Measurements from ENCODE around the gene PATE3.

The PATE3 gene

DNA sequence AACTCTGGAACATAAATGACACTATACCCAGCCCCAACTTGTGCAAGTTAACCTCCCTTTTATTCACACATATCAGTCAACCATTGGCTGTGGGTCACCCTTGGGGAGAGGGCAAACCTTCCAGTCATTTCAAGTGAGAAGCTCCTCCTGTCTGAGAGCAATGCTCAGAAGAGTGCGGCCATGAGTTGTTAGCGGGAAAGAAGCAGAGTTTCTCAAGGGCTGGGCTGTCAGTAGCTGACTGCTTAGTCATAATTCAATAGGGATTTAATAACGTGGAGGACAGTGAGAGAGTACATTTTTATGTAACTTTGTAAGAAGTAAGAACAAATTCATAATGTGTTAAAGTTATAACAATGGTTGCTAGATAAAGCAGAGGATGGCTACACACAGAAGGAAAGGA lies 14.4 kb upstream of the PATE3 start:
- Mint-ChIP-seq H3K27me3 (ENCODE audit: low read depth, poor library complexity) (no peaks in the 10 kb centered on the region), H3K4me1 (peaks cover 5% of the 10 kb centered on the region), H3K27ac (no peak overlapping the region), H3K36me3 (ENCODE audit: low read depth) (no peaks in the 10 kb centered on the region), H3K4me3 (no peak overlapping the region), H3K9me3 (no peaks in the 10 kb centered on the region)
- DNase-seq = no peak
- no peak for TF ChIP-seq CTCF (IDR thresholded peaks at IDR 0.05)

GRCh38 chr11:125777309-125777708 lies 10.6 kb upstream of the PATE3 start:
- no peaks in the 10 kb centered on the region for H3K4me1 Mint-ChIP-seq
- H3K4me3 Mint-ChIP-seq = no peak overlapping the region
- no peak for TF ChIP-seq CTCF (IDR thresholded peaks at IDR 0.05)
- H3K36me3 Mint-ChIP-seq (ENCODE audit: low read depth) = no peaks in the 10 kb centered on the region
- H3K27me3 Mint-ChIP-seq (ENCODE audit: low read depth, poor library complexity) = peaks cover 3% of the 10 kb centered on the region
- H3K9me3 Mint-ChIP-seq = peaks cover 10% of the 10 kb centered on the region
- DNase-seq = no peak
- H3K27ac Mint-ChIP-seq = no peak overlapping the region

GRCh38 chr11:125778728-125779127 lies 9.2 kb upstream of the PATE3 start, which contains the start of gene PATE2:
Gene PATE2, minus strand, starts transcription at chr11:125778828. Its CDS starts 55 bp downstream, at chr11:125778773.
- TF ChIP-seq CTCF (IDR thresholded peaks at IDR 0.05) = no peak
- no peaks in the 10 kb centered on the region for H3K36me3 Mint-ChIP-seq (ENCODE audit: low read depth)
- no peak within 1 kb of the TSS for H3K4me3 Mint-ChIP-seq
- peaks cover 19% of the 10 kb centered on the region for H3K9me3 Mint-ChIP-seq
- H3K27me3 Mint-ChIP-seq (ENCODE audit: low read depth, poor library complexity) = peaks cover 10% of the 10 kb centered on the region
- no peaks in the 10 kb centered on the region for H3K4me1 Mint-ChIP-seq
- no peak within 1 kb of the TSS for H3K27ac Mint-ChIP-seq
- DNase-seq = no peak

DNA sequence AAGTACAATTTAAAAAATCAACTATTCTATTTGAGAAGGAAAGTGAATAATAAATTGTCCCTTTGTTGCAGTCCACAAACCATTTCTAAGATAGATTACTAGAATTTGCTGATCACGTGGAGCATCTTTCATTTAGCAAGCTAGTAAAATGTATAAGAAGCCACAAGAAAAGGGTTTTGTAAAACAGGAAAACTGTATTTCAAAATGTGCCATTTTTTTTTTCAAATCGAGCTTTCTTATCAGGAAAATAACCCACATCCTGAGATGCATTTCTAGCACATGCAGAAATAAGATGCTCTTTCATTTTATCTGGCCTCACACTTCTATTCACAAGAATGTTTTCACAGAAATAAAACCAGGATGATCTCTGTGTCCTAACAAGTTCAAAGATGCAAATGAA lies 3.2 kb upstream of the PATE3 start:
- Mint-ChIP-seq H3K4me1 (no peaks in the 10 kb centered on the region), H3K4me3 (no peak overlapping the region), H3K27me3 (ENCODE audit: low read depth, poor library complexity) (peaks cover 13% of the 10 kb centered on the region), H3K9me3 (peaks cover 19% of the 10 kb centered on the region), H3K27ac (no peak overlapping the region), H3K36me3 (ENCODE audit: low read depth) (no peaks in the 10 kb centered on the region)
- TF ChIP-seq CTCF (IDR thresholded peaks at IDR 0.05) = no peak
- no peak for DNase-seq

DNA sequence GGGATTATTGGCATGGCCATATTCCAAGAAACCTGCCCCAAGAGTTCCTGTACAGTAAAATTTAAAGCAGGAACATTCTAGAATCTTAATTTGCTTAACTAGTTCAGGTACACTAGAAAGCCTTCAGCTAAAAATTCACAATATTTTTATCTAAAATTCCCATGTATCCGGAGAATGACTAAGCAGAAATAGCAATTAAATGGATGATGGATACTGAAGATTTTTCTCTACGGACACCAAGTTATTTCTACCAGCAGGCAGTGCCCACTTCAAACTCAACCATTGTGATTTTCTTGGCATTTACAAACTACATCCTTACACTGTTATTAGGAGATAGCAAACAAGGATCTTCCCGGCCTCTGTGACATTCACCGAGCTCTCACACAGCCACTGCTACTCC lies 2.9 kb downstream of the PATE3 start:
- peaks cover 6% of the 10 kb centered on the region for H3K27me3 Mint-ChIP-seq (ENCODE audit: low read depth, poor library complexity)
- H3K27ac Mint-ChIP-seq = no peak overlapping the region
- no peak for TF ChIP-seq CTCF (IDR thresholded peaks at IDR 0.05)
- no peaks in the 10 kb centered on the region for H3K4me1 Mint-ChIP-seq
- H3K9me3 Mint-ChIP-seq = peaks cover 33% of the 10 kb centered on the region
- no peak for DNase-seq
- H3K4me3 Mint-ChIP-seq = no peak overlapping the region
- no peaks in the 10 kb centered on the region for H3K36me3 Mint-ChIP-seq (ENCODE audit: low read depth)

- Mint-ChIP-seq H3K4me3 (no peak overlapping the region), H3K4me1 (no peaks in the 10 kb centered on the region), H3K27me3 (ENCODE audit: low read depth, poor library complexity) (no peaks in the 10 kb centered on the region), H3K9me3 (peaks cover 86% of the 10 kb centered on the region), H3K27ac (no peak overlapping the region), H3K36me3 (ENCODE audit: low read depth) (no peaks in the 10 kb centered on the region)
- TF ChIP-seq CTCF (IDR thresholded peaks at IDR 0.05) = no peak
- no peak for DNase-seq
These were observed 9.7 kb downstream of the PATE3 start for GRCh38 chr11:125797641-125798040.
